ENCODE data around the gene NRXN3.
"Not testable (repeated sequence)": the region's sequence is repeated elsewhere in the genome, so short reads cannot be mapped to it uniquely, and the experiment has no call there.

The NRXN3 gene

GRCh38 chr14:79096811-79097210 lies 926.6 kb downstream of the NRXN3 start:
- no peak for DNase-seq

- no peak for DNase-seq
Measured at GRCh38 chr14:79098324-79098723, 928.2 kb downstream of the NRXN3 start.

GRCh38 chr14:79100578-79100977 lies 930.4 kb downstream of the NRXN3 start:
- DNase-seq = no peak

- DNase-seq = no peak
Measured at GRCh38 chr14:79101388-79101787, 931.2 kb downstream of the NRXN3 start.

GRCh38 chr14:79103764-79104163 lies 933.6 kb downstream of the NRXN3 start:
- no peak for DNase-seq

GRCh38 chr14:79110564-79110963 lies 940.4 kb downstream of the NRXN3 start:
- not testable (repeated sequence) for DNase-seq

- DNase-seq = no peak
Measured at GRCh38 chr14:79111987-79112501, 941.9 kb downstream of the NRXN3 start.

- no peak for DNase-seq
Measured at GRCh38 chr14:79117561-79117960, 947.4 kb downstream of the NRXN3 start.

GRCh38 chr14:79118291-79118690 lies 948.1 kb downstream of the NRXN3 start:
- DNase-seq = no peak

- no peak for DNase-seq
Measured at GRCh38 chr14:79134361-79134760, 964.2 kb downstream of the NRXN3 start.

- no peak for DNase-seq
Measured at GRCh38 chr14:79136071-79137044, 966.2 kb downstream of the NRXN3 start.

GRCh38 chr14:79137045-79137430 lies 966.9 kb downstream of the NRXN3 start:
- DNase-seq = no peak

- no peak for DNase-seq
Measured at GRCh38 chr14:79137836-79138235, 967.7 kb downstream of the NRXN3 start.

- DNase-seq = no peak
Measured at GRCh38 chr14:79144896-79145295, 974.7 kb downstream of the NRXN3 start.

GRCh38 chr14:79150226-79150625 lies 980.1 kb downstream of the NRXN3 start:
- DNase-seq = no peak

GRCh38 chr14:79157369-79157768 lies 987.2 kb downstream of the NRXN3 start:
- no peak for DNase-seq

- no peak for DNase-seq
Measured at GRCh38 chr14:79161571-79161970, 991.4 kb downstream of the NRXN3 start.

- DNase-seq = no peak
Measured at GRCh38 chr14:79162833-79163232, 992.7 kb downstream of the NRXN3 start.

GRCh38 chr14:79165471-79166090 lies 995.4 kb downstream of the NRXN3 start:
- no peak for DNase-seq

GRCh38 chr14:79166171-79166570 lies 996.0 kb downstream of the NRXN3 start:
- DNase-seq = no peak

GRCh38 chr14:79167957-79168356 lies 997.8 kb downstream of the NRXN3 start:
- no peak for DNase-seq

- DNase-seq = no peak
Measured at GRCh38 chr14:79175671-79176070, 1005.5 kb downstream of the NRXN3 start.

- DNase-seq = no peak
Measured at GRCh38 chr14:79177106-79177505, 1006.9 kb downstream of the NRXN3 start.

GRCh38 chr14:79178719-79179118 lies 1008.5 kb downstream of the NRXN3 start:
- no peak for DNase-seq
